H9 (cell line): ENCODE data around the gene PLD1. TPM values are rescaled to one million over a fixed set of nuclear protein-coding genes. Genes with fewer than 3 reads are reported as not detected.

Experiments used
- DNase-seq: peaks from one replicate; pipeline ENCODE4 v3.0.0-alpha.2; 2017
- H2AFZ ChIP-seq: one replicate; pipeline ENCODE4 v1.6.1; 2013; ENCODE audit warnings: mild to moderate bottlenecking, low read length, control low read depth, moderate library complexity
- H2AK5ac ChIP-seq: 2 replicates; pipeline ENCODE4 v1.6.1; 2013; ENCODE audit warnings: low read length, control low read depth, mixed read lengths; ENCODE audit not compliant: insufficient read length
- H2BK120ac ChIP-seq: one replicate; pipeline ENCODE4 v1.6.1; 2013; ENCODE audit warnings: low read depth, mild to moderate bottlenecking, low read length, control low read depth, inconsistent platforms; ENCODE audit not compliant: poor library complexity, severe bottlenecking
- H2BK12ac ChIP-seq: 2 replicates; pipeline ENCODE4 v1.6.1; 2013; ENCODE audit warnings: low read length, control low read depth, mixed read lengths, low read depth; ENCODE audit not compliant: insufficient read length
- H2BK15ac ChIP-seq: 2 replicates; pipeline ENCODE4 v1.6.1; 2013; ENCODE audit warnings: low read depth, low read length, control low read depth
- H2BK20ac ChIP-seq: one replicate; pipeline ENCODE4 v1.6.1; 2013; ENCODE audit warnings: low read depth, mild to moderate bottlenecking, low read length, control low read depth, inconsistent platforms; ENCODE audit not compliant: poor library complexity, severe bottlenecking
- H2BK5ac ChIP-seq: 2 replicates; pipeline ENCODE4 v1.6.1; 2013; ENCODE audit warnings: low read length, control low read depth, mixed read lengths; ENCODE audit not compliant: insufficient read length
- H3K14ac ChIP-seq: 2 replicates; pipeline ENCODE4 v1.6.1; 2013; ENCODE audit warnings: low read length, control low read depth; ENCODE audit not compliant: insufficient read depth
- H3K18ac ChIP-seq: 2 replicates; pipeline ENCODE4 v1.6.1; 2013; ENCODE audit warnings: low read depth, mild to moderate bottlenecking, mixed read lengths, low read length, control low read depth; ENCODE audit not compliant: insufficient read length
- H3K23ac ChIP-seq: 2 replicates; pipeline ENCODE4 v1.6.1; 2013; ENCODE audit warnings: low read length, control low read depth, mixed read lengths, low read depth; ENCODE audit not compliant: insufficient read length
- H3K23me2 ChIP-seq: 2 replicates; pipeline ENCODE4 v1.6.1; 2013; ENCODE audit warnings: low read depth, mild to moderate bottlenecking, mixed read lengths, low read length, control low read depth; ENCODE audit not compliant: insufficient read length, poor library complexity, severe bottlenecking
- H3K27ac ChIP-seq: 2 replicates; pipeline ENCODE4 v1.5.1; 2013; ENCODE audit warnings: low read length, control low read depth, mixed read lengths, low read depth; ENCODE audit not compliant: insufficient read length
- H3K27me3 ChIP-seq: 2 replicates; pipeline ENCODE4 v1.6.1; 2013; ENCODE audit warnings: low read length, control low read depth, inconsistent platforms; ENCODE audit not compliant: insufficient read depth
- H3K4ac ChIP-seq: 2 replicates; pipeline ENCODE4 v1.6.1; 2013; ENCODE audit warnings: low read depth, mild to moderate bottlenecking, control low read depth, inconsistent platforms, low read length, moderate library complexity
- H3K4me1 ChIP-seq: 2 replicates; pipeline ENCODE4 v1.6.1; 2013; ENCODE audit warnings: low read length, control low read depth, inconsistent platforms; ENCODE audit not compliant: insufficient read depth
- H3K4me2 ChIP-seq: 2 replicates; pipeline ENCODE4 v1.6.1; 2013; ENCODE audit warnings: low read length, control low read depth, mixed read lengths; ENCODE audit not compliant: insufficient read length, insufficient read depth
- H3K56ac ChIP-seq: 2 replicates; pipeline ENCODE4 v1.6.1; 2013; ENCODE audit warnings: low read depth, mild to moderate bottlenecking, mixed read lengths, low read length, control low read depth; ENCODE audit not compliant: insufficient read length
- H3K79me1 ChIP-seq: 2 replicates; pipeline ENCODE4 v1.6.1; 2013; ENCODE audit warnings: low read depth, mild to moderate bottlenecking, moderate library complexity, low read length, control low read depth, inconsistent platforms; ENCODE audit not compliant: insufficient read depth, poor library complexity, severe bottlenecking
- H3K79me2 ChIP-seq: 2 replicates; pipeline ENCODE4 v1.6.1; 2013; ENCODE audit warnings: low read length, control low read depth, inconsistent platforms; ENCODE audit not compliant: insufficient read depth
- H3K9ac ChIP-seq: 2 replicates; pipeline ENCODE4 v1.6.1; 2013; ENCODE audit warnings: low read length, control low read depth, mixed read lengths; ENCODE audit not compliant: insufficient read length; ENCODE audit errors: extremely low read depth
- H3K9me3 ChIP-seq: one replicate; pipeline ENCODE4 v1.6.1; 2013; ENCODE audit warnings: low read depth, low read length, inconsistent platforms; ENCODE audit not compliant: control insufficient read depth
- H3T11ph ChIP-seq: one replicate; pipeline ENCODE4 v1.6.1; 2013; ENCODE audit warnings: mild to moderate bottlenecking, low read length, control low read depth, inconsistent platforms
- H4K20me1 ChIP-seq: one replicate; pipeline ENCODE4 v1.6.1; 2013; ENCODE audit not compliant: control insufficient read depth, insufficient read length, insufficient read depth
- H4K5ac ChIP-seq: 2 replicates; pipeline ENCODE4 v1.6.1; 2013; ENCODE audit warnings: low read depth, mild to moderate bottlenecking, mixed read lengths, low read length, control low read depth; ENCODE audit not compliant: insufficient read length
- H4K8ac ChIP-seq: replicated peaks from 2 replicates; pipeline ENCODE4 v1.6.1; 2013; ENCODE audit warnings: low read length, control low read depth, mixed read lengths, low read depth; ENCODE audit not compliant: insufficient read length
- H4K91ac ChIP-seq: 2 replicates; pipeline ENCODE4 v1.6.1; 2013; ENCODE audit warnings: low read depth, mild to moderate bottlenecking, moderate library complexity, mixed read lengths, low read length, control low read depth; ENCODE audit not compliant: insufficient read length
- H3K27ac Mint-ChIP-seq, 3 experiments: 2 replicates in 2 of 3; 3 replicates in 1 of 3; pipeline ENCODE4 v1.8.0; 2020 to 2021; ENCODE audit warnings: mixed read lengths in 3 of 3, mild to moderate bottlenecking in 1 of 3, moderate library complexity in 1 of 3
- H3K27me3 Mint-ChIP-seq: 2 replicates; pipeline ENCODE4 v1.8.0; 2021; ENCODE audit warnings: low read depth, mild to moderate bottlenecking, moderate library complexity, mixed read lengths
- H3K36me3 Mint-ChIP-seq, 3 experiments: 2 replicates in 2 of 3; 3 replicates in 1 of 3; pipeline ENCODE4 v1.8.0; 2020 to 2021; ENCODE audit warnings: low read depth in 3 of 3, mixed read lengths in 3 of 3; ENCODE audit not compliant: insufficient read depth in 1 of 3
- H3K4me1 Mint-ChIP-seq, 2 experiments: 2 replicates each; pipeline ENCODE4 v1.8.0; 2020; ENCODE audit warnings: mixed read lengths in 2 of 2
- H3K4me3 Mint-ChIP-seq, 2 experiments: 2 replicates in 1 of 2; 3 replicates in 1 of 2; pipeline ENCODE4 v1.8.0; 2020 to 2021; ENCODE audit warnings: mild to moderate bottlenecking in 2 of 2, mixed read lengths in 2 of 2, moderate library complexity in 1 of 2
- H3K9me3 Mint-ChIP-seq, 2 experiments: 2 replicates in 1 of 2; 3 replicates in 1 of 2; pipeline ENCODE4 v1.8.0; 2020; ENCODE audit warnings: mild to moderate bottlenecking in 2 of 2, mixed read lengths in 2 of 2, moderate library complexity in 1 of 2
- WGBS: extraction: QIAGEN DNeasy Blood & Tissue Kit; methylation state at CpG from one replicate; pipeline ENCODE4 v1.1.7; 2013; ENCODE audit warnings: missing lambda C conversion rate, low lambda C conversion rate, mixed read lengths; ENCODE audit not compliant: insufficient read length; ENCODE audit errors: extremely low coverage; 5-methylcytosine and 5-hydroxymethylcytosine counted together
- total RNA-seq: library from RNA; stranded (reverse); gene quantifications from 2 replicates; pipeline ENCODE4 v1.2.1, GENCODE V29; 2021
- TF ChIP-seq, protein P1 (sequence below): fragments of 200-600 bp; sonication (generic); conservative IDR thresholded peaks from 3 replicates; pipeline ENCODE4 v1.8.0; 2021; ENCODE audit warnings: antibody characterized with exemption, mild to moderate bottlenecking

Gene PLD1
- total RNA-seq, 1 experiment from 2014 or later, result 1.8 TPM

DNA sequence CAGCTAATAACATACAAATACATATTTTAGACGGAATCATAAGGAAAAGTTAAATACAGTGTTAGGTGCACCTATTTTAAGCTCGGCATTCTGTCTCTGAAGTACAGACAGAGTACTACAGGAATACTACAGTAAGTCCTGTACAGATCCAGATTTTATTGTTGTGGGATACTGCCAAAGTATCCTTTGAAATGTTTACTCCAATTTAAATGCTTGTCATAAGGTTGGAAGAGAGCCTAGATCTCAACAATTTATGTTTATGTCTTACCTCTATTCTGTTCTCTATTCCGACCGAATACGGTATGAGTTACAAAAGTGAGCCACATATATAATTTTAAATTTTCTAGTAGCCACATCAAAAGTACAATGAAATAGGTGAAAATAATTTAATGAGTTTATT lies 25.3 kb downstream of the PLD1 start:
- H3T11ph ChIP-seq, result no peak overlapping the region
- no CpG with 5 or more reads among the region's 5 CpGs for WGBS

More for the DNA sequence above, 25.3 kb downstream of the PLD1 start:
- Histone ChIP-seq H4K5ac (no peak overlapping the region), H2BK12ac (no peak overlapping the region), H3K79me1 (no peaks in the 10 kb centered on the region), H4K20me1 (no peaks in the 10 kb centered on the region), H3K9me3 (no peaks in the 10 kb centered on the region), H3K4me2 (no peak overlapping the region), H3K18ac (no peak overlapping the region), H3K4me1 (no peaks in the 10 kb centered on the region), H3K27me3 (no peaks in the 10 kb centered on the region), H4K8ac (no peak overlapping the region), H4K91ac (no peak overlapping the region), H3K23ac (no peak overlapping the region), H2AK5ac (no peak overlapping the region), H3K79me2 (no peaks in the 10 kb centered on the region), H3K14ac (no peak overlapping the region), H2AFZ (no peak overlapping the region), H3K27ac (no peak overlapping the region), H3K9ac (no peak overlapping the region), H2BK15ac (no peak overlapping the region), H2BK5ac (no peak overlapping the region), H3K56ac (no peak overlapping the region), H2BK20ac (no peak overlapping the region), H3K23me2 (no peaks in the 10 kb centered on the region), H3K4ac (no peak overlapping the region), H2BK120ac (no peak overlapping the region)
- Mint-ChIP-seq H3K36me3 (no peaks in the 10 kb centered on the region), H3K27ac (no peak overlapping the region), H3K9me3 (no peaks in the 10 kb centered on the region), H3K4me3 (no peak overlapping the region), H3K4me1 (peaks cover 0 to 2% of the 10 kb centered on the region in 2 experiments; a peak in 2 of 4 replicates), H3K27me3 (no peaks in the 10 kb centered on the region)
- TF ChIP-seq, protein P1, sequence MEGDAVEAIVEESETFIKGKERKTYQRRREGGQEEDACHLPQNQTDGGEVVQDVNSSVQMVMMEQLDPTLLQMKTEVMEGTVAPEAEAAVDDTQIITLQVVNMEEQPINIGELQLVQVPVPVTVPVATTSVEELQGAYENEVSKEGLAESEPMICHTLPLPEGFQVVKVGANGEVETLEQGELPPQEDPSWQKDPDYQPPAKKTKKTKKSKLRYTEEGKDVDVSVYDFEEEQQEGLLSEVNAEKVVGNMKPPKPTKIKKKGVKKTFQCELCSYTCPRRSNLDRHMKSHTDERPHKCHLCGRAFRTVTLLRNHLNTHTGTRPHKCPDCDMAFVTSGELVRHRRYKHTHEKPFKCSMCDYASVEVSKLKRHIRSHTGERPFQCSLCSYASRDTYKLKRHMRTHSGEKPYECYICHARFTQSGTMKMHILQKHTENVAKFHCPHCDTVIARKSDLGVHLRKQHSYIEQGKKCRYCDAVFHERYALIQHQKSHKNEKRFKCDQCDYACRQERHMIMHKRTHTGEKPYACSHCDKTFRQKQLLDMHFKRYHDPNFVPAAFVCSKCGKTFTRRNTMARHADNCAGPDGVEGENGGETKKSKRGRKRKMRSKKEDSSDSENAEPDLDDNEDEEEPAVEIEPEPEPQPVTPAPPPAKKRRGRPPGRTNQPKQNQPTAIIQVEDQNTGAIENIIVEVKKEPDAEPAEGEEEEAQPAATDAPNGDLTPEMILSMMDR, result no peak
- DNase-seq, result no peak
